ENCODE measurements around the gene PPM1K.

DNA sequence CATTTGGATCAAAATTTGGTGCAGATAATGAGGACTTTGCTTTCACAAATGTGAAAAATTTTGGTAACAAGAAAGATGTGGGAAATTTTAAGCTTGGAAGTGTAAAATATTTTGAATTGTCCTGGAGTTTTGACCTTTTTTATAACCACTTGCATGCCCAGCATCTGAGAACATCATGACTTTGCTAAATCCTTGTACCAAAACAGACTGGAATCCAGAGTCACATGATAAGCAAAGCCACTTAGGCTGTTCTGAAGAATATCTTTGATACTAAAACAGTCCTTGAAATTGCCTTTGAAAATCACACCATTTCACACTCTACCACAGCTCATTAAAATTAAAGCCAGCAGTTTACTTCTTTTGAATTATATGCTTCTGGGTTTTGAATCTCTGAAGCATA is 2.5 kb upstream of the PPM1K start:
- no peak for TF ChIP-seq EZH2phosphoT487 (conservative IDR thresholded peaks at IDR 0.05; ENCODE audit: low read length)
- TF ChIP-seq, protein P1, sequence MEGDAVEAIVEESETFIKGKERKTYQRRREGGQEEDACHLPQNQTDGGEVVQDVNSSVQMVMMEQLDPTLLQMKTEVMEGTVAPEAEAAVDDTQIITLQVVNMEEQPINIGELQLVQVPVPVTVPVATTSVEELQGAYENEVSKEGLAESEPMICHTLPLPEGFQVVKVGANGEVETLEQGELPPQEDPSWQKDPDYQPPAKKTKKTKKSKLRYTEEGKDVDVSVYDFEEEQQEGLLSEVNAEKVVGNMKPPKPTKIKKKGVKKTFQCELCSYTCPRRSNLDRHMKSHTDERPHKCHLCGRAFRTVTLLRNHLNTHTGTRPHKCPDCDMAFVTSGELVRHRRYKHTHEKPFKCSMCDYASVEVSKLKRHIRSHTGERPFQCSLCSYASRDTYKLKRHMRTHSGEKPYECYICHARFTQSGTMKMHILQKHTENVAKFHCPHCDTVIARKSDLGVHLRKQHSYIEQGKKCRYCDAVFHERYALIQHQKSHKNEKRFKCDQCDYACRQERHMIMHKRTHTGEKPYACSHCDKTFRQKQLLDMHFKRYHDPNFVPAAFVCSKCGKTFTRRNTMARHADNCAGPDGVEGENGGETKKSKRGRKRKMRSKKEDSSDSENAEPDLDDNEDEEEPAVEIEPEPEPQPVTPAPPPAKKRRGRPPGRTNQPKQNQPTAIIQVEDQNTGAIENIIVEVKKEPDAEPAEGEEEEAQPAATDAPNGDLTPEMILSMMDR (IDR thresholded peaks at IDR 0.05; ENCODE audit: insufficient read depth, low read length, poor library complexity, severe bottlenecking), result no peak

Measured in SU-DHL-6 (cell line).